Mesothelial cell of epicardium (in vitro differentiated cells): ENCODE data around the gene SH2D3A. TPM values are rescaled to one million over a fixed set of nuclear protein-coding genes. Genes with fewer than 3 reads are reported as not detected.

ENCODE experiments used
- DNase-seq, 2 experiments: peaks; one replicate each; pipeline ENCODE4 v3.0.0; 2021; ENCODE audit warnings: low spot score in 2 of 2; ENCODE audit not compliant: unreplicated experiment in 2 of 2
- H3K27ac Mint-ChIP-seq: 2 replicates; pipeline ENCODE4 v1.8.0; 2021; ENCODE audit warnings: mixed read lengths
- H3K27me3 Mint-ChIP-seq: 2 replicates; pipeline ENCODE4 v1.8.0; 2021; ENCODE audit warnings: low read depth, mixed read lengths
- H3K36me3 Mint-ChIP-seq: 2 replicates; pipeline ENCODE4 v1.8.0; 2021; ENCODE audit warnings: mixed read lengths
- H3K4me1 Mint-ChIP-seq: 2 replicates; pipeline ENCODE4 v1.8.0; 2021; ENCODE audit warnings: mixed read lengths
- H3K4me3 Mint-ChIP-seq: 2 replicates; pipeline ENCODE4 v1.8.0; 2021; ENCODE audit warnings: mild to moderate bottlenecking, moderate library complexity, mixed read lengths
- H3K9me3 Mint-ChIP-seq: 2 replicates; pipeline ENCODE4 v1.8.0; 2021; ENCODE audit warnings: mixed read lengths
- total RNA-seq: library from RNA; stranded (reverse); gene quantifications from 3 replicates; pipeline ENCODE4 v1.2.1, GENCODE V29; 2021
- TF ChIP-seq, protein P1 (sequence below): fragments of 200-600 bp; sonication (generic); IDR thresholded peaks from one replicate; pipeline ENCODE4 v1.5.0; 2021; ENCODE audit warnings: antibody characterized with exemption; ENCODE audit not compliant: unreplicated experiment

The SH2D3A gene
- total RNA-seq, 1 donor from 2014 or later, result 13.3 TPM

DNA sequence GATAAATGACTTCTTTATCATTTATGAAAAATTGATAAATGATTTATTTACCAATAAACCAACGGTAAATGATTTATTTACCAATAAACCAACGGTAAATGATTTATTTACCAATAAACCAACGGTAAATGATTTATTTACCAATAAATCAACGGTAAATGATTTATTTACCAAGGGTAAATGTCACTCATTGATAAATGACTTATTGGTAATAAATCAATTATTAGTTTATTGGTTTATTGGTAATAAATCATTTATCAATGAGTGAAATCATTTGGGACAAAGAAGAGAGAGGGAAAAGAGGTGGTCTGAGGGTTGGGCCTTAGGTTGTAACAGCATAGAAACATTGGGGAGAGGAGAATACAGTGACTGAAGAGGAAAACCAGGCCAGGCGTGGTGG lies 26.7 kb upstream of the SH2D3A start:
- Mint-ChIP-seq H3K36me3 (no peaks in the 10 kb centered on the region), H3K4me3 (no peak overlapping the region), H3K9me3 (peaks cover 48% of the 10 kb centered on the region), H3K27me3 (no peaks in the 10 kb centered on the region), H3K27ac (no peak overlapping the region), H3K4me1 (no peaks in the 10 kb centered on the region)
- DNase-seq, result no peak
- TF ChIP-seq, protein P1, sequence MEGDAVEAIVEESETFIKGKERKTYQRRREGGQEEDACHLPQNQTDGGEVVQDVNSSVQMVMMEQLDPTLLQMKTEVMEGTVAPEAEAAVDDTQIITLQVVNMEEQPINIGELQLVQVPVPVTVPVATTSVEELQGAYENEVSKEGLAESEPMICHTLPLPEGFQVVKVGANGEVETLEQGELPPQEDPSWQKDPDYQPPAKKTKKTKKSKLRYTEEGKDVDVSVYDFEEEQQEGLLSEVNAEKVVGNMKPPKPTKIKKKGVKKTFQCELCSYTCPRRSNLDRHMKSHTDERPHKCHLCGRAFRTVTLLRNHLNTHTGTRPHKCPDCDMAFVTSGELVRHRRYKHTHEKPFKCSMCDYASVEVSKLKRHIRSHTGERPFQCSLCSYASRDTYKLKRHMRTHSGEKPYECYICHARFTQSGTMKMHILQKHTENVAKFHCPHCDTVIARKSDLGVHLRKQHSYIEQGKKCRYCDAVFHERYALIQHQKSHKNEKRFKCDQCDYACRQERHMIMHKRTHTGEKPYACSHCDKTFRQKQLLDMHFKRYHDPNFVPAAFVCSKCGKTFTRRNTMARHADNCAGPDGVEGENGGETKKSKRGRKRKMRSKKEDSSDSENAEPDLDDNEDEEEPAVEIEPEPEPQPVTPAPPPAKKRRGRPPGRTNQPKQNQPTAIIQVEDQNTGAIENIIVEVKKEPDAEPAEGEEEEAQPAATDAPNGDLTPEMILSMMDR, result no peak

- TF ChIP-seq, protein P1, result no peak
- no peak for DNase-seq
- Mint-ChIP-seq H3K27ac (no peak overlapping the region), H3K9me3 (peaks cover 48% of the 10 kb centered on the region), H3K4me3 (no peak overlapping the region), H3K4me1 (no peaks in the 10 kb centered on the region), H3K27me3 (no peaks in the 10 kb centered on the region), H3K36me3 (no peaks in the 10 kb centered on the region)
These were observed 26.2 kb upstream of the SH2D3A start for GRCh38 chr19:6793411-6793810.

DNA sequence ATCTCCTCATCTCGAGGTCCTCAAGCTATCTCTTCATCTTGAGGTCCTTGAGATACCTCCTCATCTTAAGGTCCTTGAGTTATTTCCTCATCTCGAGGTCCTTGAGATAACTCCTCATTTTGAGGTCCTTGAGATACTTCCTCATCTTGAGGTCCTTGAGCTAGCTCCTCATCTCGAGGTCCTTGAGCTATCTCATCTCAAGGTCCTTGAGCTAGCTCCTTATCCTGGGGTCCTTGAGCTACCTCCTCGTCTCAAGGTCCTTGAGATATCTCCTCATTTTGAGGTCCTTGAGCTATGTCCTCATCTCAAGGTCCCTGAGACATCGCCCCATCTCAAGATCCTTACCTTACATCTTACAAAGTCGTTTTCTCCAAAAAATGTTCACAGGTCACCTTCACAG lies 24.0 kb upstream of the SH2D3A start:
- H3K27me3 Mint-ChIP-seq, result no peaks in the 10 kb centered on the region
- H3K27ac Mint-ChIP-seq, result no peak overlapping the region
- H3K9me3 Mint-ChIP-seq, result peaks cover 46% of the 10 kb centered on the region
- no peak overlapping the region for H3K4me3 Mint-ChIP-seq
- no peaks in the 10 kb centered on the region for H3K4me1 Mint-ChIP-seq
- H3K36me3 Mint-ChIP-seq, result no peaks in the 10 kb centered on the region
- no peak for DNase-seq
- TF ChIP-seq, protein P1, result no peak

- Mint-ChIP-seq H3K4me3 (no peak overlapping the region), H3K4me1 (no peaks in the 10 kb centered on the region)
These were observed 23.2 kb upstream of the SH2D3A start for GRCh38 chr19:6790194-6791128.

DNA sequence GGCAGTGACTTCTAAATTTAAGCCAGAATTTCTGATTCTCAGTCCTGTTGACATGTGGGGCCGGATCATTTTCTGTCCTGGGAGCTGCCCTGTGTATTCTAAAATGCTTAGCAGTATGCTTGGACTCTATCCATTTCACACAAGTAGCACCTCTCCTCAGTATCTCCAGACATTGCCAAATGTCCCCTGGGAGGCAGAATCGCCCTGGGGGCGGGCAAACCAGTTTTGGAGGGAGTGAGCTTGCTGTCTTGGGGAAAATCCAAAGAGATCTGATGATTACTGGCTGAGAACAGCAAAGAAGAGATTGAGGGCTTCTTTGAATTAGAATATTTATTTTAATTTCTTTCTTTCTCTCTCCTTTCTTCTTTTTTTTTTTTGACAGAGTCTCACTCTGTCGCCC lies 21.7 kb upstream of the SH2D3A start:
- H3K36me3 Mint-ChIP-seq, result no peaks in the 10 kb centered on the region
- no peak for DNase-seq
- H3K4me1 Mint-ChIP-seq, result no peaks in the 10 kb centered on the region
- H3K4me3 Mint-ChIP-seq, result no peak overlapping the region
- no peak overlapping the region for H3K27ac Mint-ChIP-seq
- TF ChIP-seq, protein P1, result no peak
- peaks cover 35% of the 10 kb centered on the region for H3K9me3 Mint-ChIP-seq
- no peaks in the 10 kb centered on the region for H3K27me3 Mint-ChIP-seq

More at GRCh38 chr19:6790194-6791128, 23.2 kb upstream of the SH2D3A start:
- H3K36me3 Mint-ChIP-seq, result no peaks in the 10 kb centered on the region
- H3K9me3 Mint-ChIP-seq, result peaks cover 44% of the 10 kb centered on the region
- H3K27me3 Mint-ChIP-seq, result no peaks in the 10 kb centered on the region
- DNase-seq, result no peak
- no peak overlapping the region for H3K27ac Mint-ChIP-seq
- TF ChIP-seq, protein P1, result no peak
